C4-2B (cell line): ENCODE measurements around the gene ATP6V0A1.

ENCODE experiments used
- CTCF ChIP-seq: fragments of 450-650 bp; conservative IDR thresholded peaks from 2 replicates; pipeline ENCODE4 v1.5.1; 2017; ENCODE audit warnings: mild to moderate bottlenecking
- ZFX ChIP-seq: fragments of 450-650 bp; IDR thresholded peaks from 2 replicates; pipeline ENCODE4 v1.6.1; 2017

GRCh38 chr17:42456223-42457106 lies 2.2 kb upstream of the ATP6V0A1 start:
- TF ChIP-seq CTCF (no peak), ZFX (no peak)
